ENCODE results near the gene EPB42.

The EPB42 gene
- 0 to 3.4 (median 0) reads per million in 17 experiments for total RNA-seq

GRCh38 chr15:43220991-43221403, at the start of gene EPB42:
TSS of gene EPB42 (minus strand) at chr15:43221018. CDS start at chr15:43220825, 193 bp downstream.
- DNase-seq: no peak

GRCh38 chr15:43270113-43270665, 49.4 kb upstream of the EPB42 start:
- DNase-seq: no peak

- DNase-seq: peak; percentile 44 to 73 (median 58)
Measured at GRCh38 chr15:43268111-43269105, 47.6 kb upstream of the EPB42 start.

- DNase-seq: no peak
Measured at GRCh38 chr15:43267439-43267838, 46.6 kb upstream of the EPB42 start.

GRCh38 chr15:43266834-43267233, 46.0 kb upstream of the EPB42 start, which contains the start of gene TGM5:
TSS of gene TGM5 (minus strand) at chr15:43266928. CDS start at chr15:43266849, 79 bp downstream.
- DNase-seq: peak; percentile 24 to 65 (median 42)

- DNase-seq: no peak
Measured at GRCh38 chr15:43266386-43266785, 45.6 kb upstream of the EPB42 start.

- no peak for DNase-seq
Measured at GRCh38 chr15:43260011-43260615, 39.3 kb upstream of the EPB42 start.

- no peak for DNase-seq
Measured at GRCh38 chr15:43258781-43259180, 38.0 kb upstream of the EPB42 start.

GRCh38 chr15:43256341-43256740, 35.5 kb upstream of the EPB42 start:
- no peak for DNase-seq

GRCh38 chr15:43255376-43255775, 34.6 kb upstream of the EPB42 start:
- DNase-seq: no peak

- DNase-seq: peak; percentile 54 to 77 (median 66)
Measured at GRCh38 chr15:43253431-43254403, 32.9 kb upstream of the EPB42 start.

- peak in 3 of 4 experiments; percentile 9 to 28 (median 15) for DNase-seq
Measured at GRCh38 chr15:43251871-43252250, 31.0 kb upstream of the EPB42 start.

GRCh38 chr15:43251185-43251870, 30.5 kb upstream of the EPB42 start:
- no peak for DNase-seq

- DNase-seq: no peak
Measured at GRCh38 chr15:43250785-43251184, 30.0 kb upstream of the EPB42 start.

- peak; percentile 89 to 94 (median 91) for DNase-seq
Measured at GRCh38 chr15:43249699-43250203, 28.9 kb upstream of the EPB42 start.

GRCh38 chr15:43249236-43249635, 28.4 kb upstream of the EPB42 start:
- DNase-seq: no peak

- peak; percentile 51 to 65 (median 60) for DNase-seq
Measured at GRCh38 chr15:43246261-43246774, 25.5 kb upstream of the EPB42 start.

GRCh38 chr15:43244092-43244491, 23.3 kb upstream of the EPB42 start:
- DNase-seq: no peak

GRCh38 chr15:43243020-43243645, 22.3 kb upstream of the EPB42 start:
- DNase-seq: no peak

- DNase-seq: no peak
Measured at GRCh38 chr15:43242616-43243015, 21.8 kb upstream of the EPB42 start.

Measured in suppressor macrophage (primary cell).